BJ (cell line): Measurements from ENCODE around the gene ZFP69B. TPM values are rescaled to one million over a fixed set of nuclear protein-coding genes. Genes with fewer than 3 reads are reported as not detected.
A peak's percentile ranks its signal among the peaks of the same experiment; 100 is the strongest.

ENCODE experiments used
- CTCF ChIA-PET: fragments of 350-600 bp; formaldehyde crosslinking; extraction: SDS; loops from one replicate; lab custom pipeline; 2021; ENCODE audit warnings: antibody characterized with exemption, inconsistent platforms; lab: Yijun Ruan, JAX
- POLR2A ChIA-PET: fragments of 300-600 bp; sonication (Branson Sonifier 250); formaldehyde crosslinking; extraction: SDS; loops from one replicate; lab custom pipeline; 2021; ENCODE audit warnings: antibody characterized with exemption; lab: Charles Lee
- DNase-seq: peaks from one replicate; pipeline ENCODE4 v3.0.0-alpha.2; 2011; ENCODE audit warnings: low read depth
- H3K27me3 ChIP-seq: 2 replicates; pipeline ENCODE4 v1.6.0; 2011; ENCODE audit warnings: low read length; ENCODE audit not compliant: control insufficient read depth, insufficient read depth
- H3K36me3 ChIP-seq: 2 replicates; pipeline ENCODE4 v1.5.1; 2011; ENCODE audit warnings: low read length; ENCODE audit not compliant: control insufficient read depth, insufficient read depth
- H3K4me3 ChIP-seq: 2 replicates; pipeline ENCODE4 v1.5.1; 2011; ENCODE audit warnings: low read depth, mild to moderate bottlenecking, control low read depth, low read length
- CTCF ChIP-seq: IDR thresholded peaks from 2 replicates; pipeline ENCODE4 v1.5.1; 2011; ENCODE audit warnings: low read depth, mild to moderate bottlenecking, control low read depth, inconsistent platforms, low read length, moderate library complexity; ENCODE audit not compliant: insufficient read depth
- polyA plus RNA-seq: library from polyadenylated mRNA; depleted of rRNA; stranded (reverse); fragments of >200 nt; gene quantifications from 2 replicates; pipeline ENCODE4 v1.2.3, GENCODE V29; 2011

The ZFP69B gene
- polyA plus RNA-seq, 1 experiment, result 1.5 TPM

- ChIA-PET POLR2A (interaction anchor here (0.6 kb wide), 1 partner anchor 638 kb away, joined by 4 read pairs; no protein-coding TSS in a partner anchor), CTCF (interaction anchor here (0.9 to 1.8 kb wide), 5 partner anchors 13 to 280 kb away, joined by 3 to 5 read pairs (median 4); no protein-coding TSS in a partner anchor)
- DNase-seq, result no peak
- TF ChIP-seq CTCF, result no peak
- Histone ChIP-seq H3K36me3 (no peaks in the 10 kb centered on the region; the same call in 1 of the 2 replicates), H3K4me3 (no peak overlapping the region), H3K27me3 (no peaks in the 10 kb centered on the region)
Measured at GRCh38 chr1:40423951-40424618, 26.2 kb upstream of the ZFP69B start.

- TF ChIP-seq CTCF, result no peak
- no peaks in the 10 kb centered on the region for H3K27me3 ChIP-seq
- POLR2A ChIA-PET, result no interaction called here
- H3K4me3 ChIP-seq, result no peak overlapping the region
- no peaks in the 10 kb centered on the region; the same call in 1 of the 2 replicates for H3K36me3 ChIP-seq
- no peak for DNase-seq
- CTCF ChIA-PET, result interaction anchor here (0.9 to 1.8 kb wide), 4 partner anchors 12 to 281 kb away, joined by 3 to 5 read pairs (median 4); no protein-coding TSS in a partner anchor
Measured at GRCh38 chr1:40425198-40425597, 25.1 kb upstream of the ZFP69B start.

- CTCF ChIA-PET, result interaction anchor here (0.9 kb wide), 1 partner anchor 288 kb away, joined by 3 read pairs; no protein-coding TSS in a partner anchor
- H3K36me3 ChIP-seq, result no peaks in the 10 kb centered on the region
- TF ChIP-seq CTCF, result no peak
- POLR2A ChIA-PET, result no interaction called here
- H3K4me3 ChIP-seq, result no peak overlapping the region
- no peak for DNase-seq
- H3K27me3 ChIP-seq, result no peaks in the 10 kb centered on the region
Measured at GRCh38 chr1:40431385-40431784, 18.9 kb upstream of the ZFP69B start.

GRCh38 chr1:40432644-40433390 lies 17.5 kb upstream of the ZFP69B start:
- Histone ChIP-seq H3K27me3 (no peaks in the 10 kb centered on the region), H3K36me3 (no peaks in the 10 kb centered on the region), H3K4me3 (no peak overlapping the region)
- peak; percentile 15 for DNase-seq
- POLR2A ChIA-PET, result no interaction called here
- TF ChIP-seq CTCF, result no peak
- CTCF ChIA-PET, result interaction anchor here (0.6 to 1.7 kb wide), 3 partner anchors 10 to 289 kb away, joined by 3 to 4 read pairs (median 3); no protein-coding TSS in a partner anchor

- H3K4me3 ChIP-seq, result no peak overlapping the region
- H3K36me3 ChIP-seq, result no peaks in the 10 kb centered on the region
- H3K27me3 ChIP-seq, result no peaks in the 10 kb centered on the region
- CTCF ChIA-PET, result interaction anchor here (1.4 to 2.6 kb wide), 2 partner anchors 120 to 292 kb away, joined by 3 to 10 read pairs; no protein-coding TSS in a partner anchor
- TF ChIP-seq CTCF, result no peak
- DNase-seq, result no peak
- POLR2A ChIA-PET, result no interaction called here
Measured at GRCh38 chr1:40435471-40435870, 14.8 kb upstream of the ZFP69B start.
